Transverse colon (tissue), 4 donors: ENCODE results near the gene COL23A1. TPM values are rescaled to one million over a fixed set of nuclear protein-coding genes. Genes with fewer than 3 reads are reported as not detected.

ENCODE experiments used
- DNase-seq: peaks from one replicate; pipeline ENCODE4 v3.0.0-alpha.2; 2019
- H3K27ac ChIP-seq, 4 donors: fragments of 200-600 bp; sonication (generic); 2 replicates each; pipeline ENCODE4 v1.5.1; 2016 to 2018; ENCODE audit warnings: inconsistent platforms in 4 of 4
- H3K27me3 ChIP-seq: fragments of 200-600 bp; sonication (generic); 2 replicates; pipeline ENCODE4 v1.5.1; 2017; ENCODE audit warnings: inconsistent platforms
- H3K36me3 ChIP-seq, 4 donors: fragments of 200-600 bp; sonication (generic); 2 replicates each; pipeline ENCODE4 v1.5.1; 2017 to 2019; ENCODE audit warnings: inconsistent platforms in 4 of 4
- H3K4me1 ChIP-seq, 4 donors: fragments of 200-600 bp; sonication (generic); 2 replicates each; pipeline ENCODE4 v1.5.1; 2017 to 2020; ENCODE audit warnings: inconsistent platforms in 4 of 4
- H3K4me3 ChIP-seq, 4 donors: fragments of 200-600 bp; sonication (generic); 1 replicate in 1 of 4; 2 replicates in 3 of 4; pipeline versions ENCODE4 v1.5.1 to v1.6.1; 2017 to 2019; ENCODE audit warnings: inconsistent platforms in 4 of 4
- H3K9me3 ChIP-seq, 2 donors: fragments of 200-600 bp; sonication (generic); 2 replicates each; pipeline ENCODE4 v1.5.1; 2017 to 2019; ENCODE audit warnings: inconsistent platforms in 2 of 2
- EP300 ChIP-seq: sonication (generic); formaldehyde crosslinking; IDR thresholded peaks from one replicate; pipeline ENCODE4 v1.6.1; 2017; ENCODE audit warnings: antibody characterized with exemption, low read depth
- POLR2A ChIP-seq: fragments of 450-650 bp; IDR thresholded peaks from one replicate; pipeline ENCODE4 v1.6.1; 2016; ENCODE audit warnings: antibody characterized with exemption, mild to moderate bottlenecking, moderate library complexity
- POLR2AphosphoS5 ChIP-seq, 3 donors: sonication (generic); formaldehyde crosslinking; IDR thresholded peaks; one replicate each; pipeline ENCODE4 v1.6.1; 2016; ENCODE audit warnings: antibody characterized with exemption in 3 of 3
- WGBS, 2 donors: methylation state at CpG; one replicate each; pipeline ENCODE4 v1.1.5; 2018; ENCODE audit warnings: low coverage in 1 of 2; 5-methylcytosine and 5-hydroxymethylcytosine counted together
- in situ Hi-C, 4 donors: fragments of 200-750 bp; cut with MboI; loops; one replicate each; pipeline versions ENCODE4 v1.15.0 to v1.15.1; 2017; ENCODE audit warnings: low sequenced_read_pairs in 3 of 4, low pct_ligation_motif_present in 1 of 4, low pct_unique_long_range_greater_than_20kb in 1 of 4
- intact Hi-C: fragments of 100-400 bp; cut with DNase I; formaldehyde crosslinking; loops from one replicate; pipeline ENCODE4 v1.15.1; 2023; ENCODE audit warnings: low total_unique reads
- total RNA-seq, 4 donors: library from RNA; depleted of rRNA; stranded (reverse); fragments of >200 nt; gene quantifications; one replicate each; pipeline ENCODE4 v1.1.0, GENCODE V29; 2016
- TF ChIP-seq, protein P1 (sequence below), 5 experiments: fragments of 200-600 bp in 3 of 5; fragments of 450-650 bp in 2 of 5; sonication (generic) in 3 of 5; IDR thresholded peaks; 1 replicate in 2 of 5; 2 replicates in 3 of 5; pipeline ENCODE4 v1.5.1; 2016 to 2017; ENCODE audit warnings: antibody characterized with exemption in 5 of 5, inconsistent platforms in 3 of 5, mild to moderate bottlenecking in 2 of 5, moderate library complexity in 1 of 5

COL23A1 gene
- total RNA-seq, 4 donors from 2014 or later = 0.14 to 2.2 (median 1.4) TPM; not detected in 1

DNA sequence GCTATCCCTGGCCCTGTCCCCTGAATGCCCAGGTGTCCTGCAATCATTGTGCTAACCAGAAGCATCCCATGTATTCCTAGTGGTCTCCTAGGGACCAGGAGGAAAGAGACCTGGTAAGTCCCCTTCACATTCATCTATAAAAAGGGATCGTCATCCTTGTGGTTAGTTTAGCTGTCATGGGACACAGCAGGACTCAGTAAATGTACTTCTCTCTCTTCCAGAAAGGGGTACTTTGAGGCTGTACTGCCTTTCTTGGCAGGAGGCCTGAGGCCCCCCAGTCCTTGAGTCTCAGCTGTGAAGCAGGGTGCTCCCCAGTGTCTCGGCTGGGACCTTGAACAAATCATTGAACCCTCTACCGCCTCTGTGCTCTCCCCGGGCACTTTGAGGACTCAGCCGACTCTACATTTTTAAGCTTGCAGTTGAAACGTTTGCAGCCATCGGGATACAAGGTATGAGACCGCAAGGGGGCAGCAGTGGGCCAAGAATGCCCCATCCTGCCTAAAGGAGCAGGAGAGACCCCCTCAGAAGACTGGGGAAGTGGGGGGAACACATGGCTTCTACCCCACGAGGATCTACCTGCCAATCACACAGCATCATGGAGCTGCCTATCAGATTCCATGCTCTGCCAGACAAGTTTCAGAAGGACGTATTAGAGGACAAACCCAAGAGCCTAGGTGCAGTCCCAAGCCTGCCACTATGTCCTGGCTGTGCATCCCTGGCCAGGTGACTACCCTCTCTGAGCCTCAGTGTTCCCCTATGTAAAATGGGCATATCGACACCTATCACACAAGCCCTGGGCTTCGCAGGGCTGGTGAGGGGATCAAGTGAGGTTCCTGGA, 355.2 kb downstream of the COL23A1 start:
- in situ Hi-C loops = no loop called here
- Histone ChIP-seq H3K27me3 (no peaks in the 10 kb centered on the region), H3K36me3 (peaks cover 0 to 1% (median 0%) of the 10 kb centered on the region in 4 donors), H3K9me3 (no peaks in the 10 kb centered on the region), H3K27ac (peak overlapping the region in 3 of 4 donors; percentile 18 to 26 (median 20)), H3K4me3 (no peak overlapping the region), H3K4me1 (peaks cover 21 to 65% (median 40%) of the 10 kb centered on the region in 4 donors)
- peak; percentile 84 for DNase-seq
- intact Hi-C loops = no loop called here
- TF ChIP-seq, protein P1, sequence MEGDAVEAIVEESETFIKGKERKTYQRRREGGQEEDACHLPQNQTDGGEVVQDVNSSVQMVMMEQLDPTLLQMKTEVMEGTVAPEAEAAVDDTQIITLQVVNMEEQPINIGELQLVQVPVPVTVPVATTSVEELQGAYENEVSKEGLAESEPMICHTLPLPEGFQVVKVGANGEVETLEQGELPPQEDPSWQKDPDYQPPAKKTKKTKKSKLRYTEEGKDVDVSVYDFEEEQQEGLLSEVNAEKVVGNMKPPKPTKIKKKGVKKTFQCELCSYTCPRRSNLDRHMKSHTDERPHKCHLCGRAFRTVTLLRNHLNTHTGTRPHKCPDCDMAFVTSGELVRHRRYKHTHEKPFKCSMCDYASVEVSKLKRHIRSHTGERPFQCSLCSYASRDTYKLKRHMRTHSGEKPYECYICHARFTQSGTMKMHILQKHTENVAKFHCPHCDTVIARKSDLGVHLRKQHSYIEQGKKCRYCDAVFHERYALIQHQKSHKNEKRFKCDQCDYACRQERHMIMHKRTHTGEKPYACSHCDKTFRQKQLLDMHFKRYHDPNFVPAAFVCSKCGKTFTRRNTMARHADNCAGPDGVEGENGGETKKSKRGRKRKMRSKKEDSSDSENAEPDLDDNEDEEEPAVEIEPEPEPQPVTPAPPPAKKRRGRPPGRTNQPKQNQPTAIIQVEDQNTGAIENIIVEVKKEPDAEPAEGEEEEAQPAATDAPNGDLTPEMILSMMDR (IDR thresholded peaks at IDR 0.05) = peak; percentile 67 to 72 (median 70)
- no peak for TF ChIP-seq POLR2A
- WGBS, 2 donors = 0 to 28% methylated on average over 7 to 11 of the region's 12 CpGs

DNA sequence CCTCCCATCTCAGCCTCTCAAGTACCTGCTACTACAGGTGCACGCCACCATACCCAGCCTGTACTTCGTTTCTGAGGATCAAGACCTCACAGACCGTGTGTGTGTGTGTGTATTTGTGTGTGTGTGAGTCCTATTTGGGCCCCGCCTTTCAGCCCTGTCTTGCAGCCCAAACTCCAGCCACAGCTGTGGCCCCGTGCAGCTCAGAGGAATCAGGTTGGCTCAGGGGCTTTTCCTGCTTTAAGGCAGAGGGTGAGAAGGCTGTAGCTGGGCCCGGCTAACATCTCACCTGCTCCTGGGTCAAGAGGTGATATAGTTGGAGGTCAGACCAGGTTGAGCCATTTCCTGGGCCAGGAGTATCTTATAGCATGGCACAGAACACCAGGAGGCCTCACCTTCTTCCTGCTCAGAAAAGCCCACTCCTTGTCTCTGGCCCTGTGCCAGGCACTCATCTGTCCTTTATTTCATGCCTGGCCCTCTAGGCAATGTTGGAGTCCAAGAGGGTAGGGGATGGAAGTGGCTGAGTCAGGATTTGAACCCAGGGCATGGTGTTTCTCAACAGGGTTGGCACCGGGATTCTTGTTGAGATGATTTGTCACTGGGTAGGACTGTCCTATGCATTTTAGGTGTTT, 356.0 kb downstream of the COL23A1 start:
- WGBS, 2 donors = 74 to 90% methylated on average over 2 to 7 of the region's 7 CpGs
- no peak for DNase-seq
- Histone ChIP-seq H3K4me3 (no peak overlapping the region), H3K36me3 (peaks cover 0 to 9% (median 0%) of the 10 kb centered on the region in 4 donors), H3K9me3 (no peaks in the 10 kb centered on the region), H3K27me3 (no peaks in the 10 kb centered on the region), H3K4me1 (peaks cover 25 to 72% (median 42%) of the 10 kb centered on the region in 4 donors), H3K27ac (peak overlapping the region in 2 of 4 donors; percentile 18 to 26)
- intact Hi-C loops (no loop called here), in situ Hi-C loops (no loop called here)
- TF ChIP-seq, protein P1 (IDR thresholded peaks at IDR 0.05) = no peak
- TF ChIP-seq POLR2A (no peak), EP300 (no peak), POLR2AphosphoS5 (IDR thresholded peaks at IDR 0.05) (no peak)

DNA sequence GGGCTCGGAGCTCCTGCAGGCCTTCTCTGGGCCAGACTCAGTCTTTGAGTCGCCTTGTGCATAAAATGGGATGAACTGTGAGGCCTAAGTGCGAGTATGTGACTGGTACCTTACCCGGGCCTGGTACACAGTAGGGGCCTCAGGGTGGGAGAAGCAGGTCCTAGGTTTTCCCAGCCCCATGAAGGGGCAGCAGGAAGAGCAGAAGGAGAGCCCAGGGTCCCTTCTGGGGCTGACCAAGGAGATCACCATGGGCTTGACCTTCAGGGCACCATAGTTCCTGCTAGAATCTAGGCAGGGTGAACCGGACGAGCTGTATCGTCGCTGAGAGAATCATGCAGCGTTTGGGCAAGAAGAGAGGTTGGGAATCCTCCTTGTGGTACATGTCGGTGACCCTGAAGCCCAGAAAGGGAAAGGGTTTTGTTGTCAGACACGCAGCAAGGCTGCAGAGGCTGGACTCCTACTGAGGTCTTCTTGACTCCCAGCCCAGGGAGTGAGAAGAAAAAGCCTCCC, 357.2 kb downstream of the COL23A1 start:
- Histone ChIP-seq H3K4me3 (peak overlapping the region; percentile 73 to 83 (median 78)), H3K27ac (peak overlapping the region; percentile 94 to 99 (median 98)), H3K36me3 (peaks cover 0 to 21% (median 2%) of the 10 kb centered on the region in 4 donors), H3K4me1 (peaks cover 25 to 72% (median 40%) of the 10 kb centered on the region in 4 donors), H3K9me3 (no peaks in the 10 kb centered on the region), H3K27me3 (no peaks in the 10 kb centered on the region)
- 76 to 80% methylated on average over 1 to 11 of the region's 11 CpGs for WGBS, 2 donors
- no peak for DNase-seq
- in situ Hi-C loops = no loop called here
- TF ChIP-seq POLR2A = no peak
- TF ChIP-seq POLR2AphosphoS5 (IDR thresholded peaks at IDR 0.05) = no peak
- no peak for TF ChIP-seq EP300
- intact Hi-C loops = no loop called here

DNA sequence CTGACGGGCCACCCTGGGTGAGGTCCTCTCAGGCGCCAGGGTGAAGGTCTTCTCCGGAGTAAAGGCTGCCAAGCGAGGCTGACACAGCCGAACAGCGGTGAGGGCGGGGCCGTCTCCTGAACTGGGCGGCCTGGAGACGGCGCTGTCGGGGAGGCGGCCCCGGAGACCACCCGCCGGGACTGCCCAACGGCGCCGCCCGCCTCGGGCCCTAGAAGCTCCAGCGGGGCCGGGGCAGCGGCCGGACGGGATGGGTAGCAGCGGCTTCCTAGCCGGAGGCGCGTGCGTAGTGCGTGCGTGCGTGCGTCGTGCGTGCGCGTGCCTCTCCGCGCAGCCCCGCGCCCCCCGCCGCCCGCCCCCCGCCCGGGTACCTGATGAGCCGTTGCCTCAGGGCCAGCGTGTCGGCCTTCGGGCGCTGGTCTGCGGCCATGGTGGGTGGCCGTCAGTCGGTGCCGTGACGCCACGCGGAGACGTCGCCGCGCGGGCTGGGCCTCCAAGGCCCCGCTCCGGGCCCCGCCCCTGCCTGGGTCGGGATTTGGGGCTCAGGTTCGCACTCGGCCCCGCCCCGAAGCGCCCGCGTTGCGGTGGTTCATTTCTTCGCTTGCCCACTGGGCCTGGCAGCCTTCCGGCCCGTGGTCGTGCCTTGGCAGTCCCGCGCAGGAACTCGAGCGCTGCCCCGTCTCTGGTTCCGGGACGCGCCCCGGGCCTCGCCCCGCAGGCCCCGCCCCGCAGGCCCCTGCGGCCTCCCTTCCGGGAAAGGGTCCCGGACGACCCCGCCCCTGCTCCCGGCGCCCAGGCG, 357.9 kb downstream of the COL23A1 start, which contains the start of gene PHYKPL:
TSS of gene PHYKPL (minus strand) at position 679 of the 796 bp plus-strand sequence. CDS start at position 427, 252 bp downstream.
- Histone ChIP-seq H3K36me3 (peaks cover 0 to 27% (median 2%) of the 10 kb centered on the region in 4 donors), H3K9me3 (no peaks in the 10 kb centered on the region), H3K4me3 (peak within 1 kb of the TSS; percentile 73 to 83 (median 78)), H3K27me3 (no peaks in the 10 kb centered on the region), H3K4me1 (peaks cover 25 to 72% (median 36%) of the 10 kb centered on the region in 4 donors), H3K27ac (peak within 1 kb of the TSS; percentile 94 to 99 (median 98))
- intact Hi-C loops (no loop called here), in situ Hi-C loops (no loop called here)
- TF ChIP-seq EP300 (peak; percentile 34), POLR2AphosphoS5 (IDR thresholded peaks at IDR 0.05) (peak; percentile 17 to 90 (median 83)), POLR2A (peak; percentile 78)
- TF ChIP-seq, protein P1 (IDR thresholded peaks at IDR 0.05) = no peak
- peak; percentile 80 for DNase-seq
- 1% methylated on average over 25 of the region's 102 CpGs; no CpG with 5 or more reads in 1 of the 2 donors for WGBS, 2 donors
